Erythroblast (primary cell): ENCODE measurements around the gene DOCK1.

Experiments
- GATA1 ChIP-seq: IDR thresholded peaks from 2 replicates; pipeline ENCODE4 v1.6.1; 2011; ENCODE audit warnings: low read depth, mild to moderate bottlenecking, control low read depth, low read length, moderate library complexity
- POLR2A ChIP-seq: IDR thresholded peaks from 2 replicates; pipeline ENCODE4 v1.6.1; 2011; ENCODE audit warnings: mild to moderate bottlenecking, low read length

- TF ChIP-seq POLR2A (no peak), GATA1 (no peak)
Measured at GRCh38 chr10:127036987-127037386, 131.8 kb downstream of the DOCK1 start.
